GM12875 (cell line): ENCODE data around the gene MAGI1.
"Not testable (repeated sequence)": the region's sequence is repeated elsewhere in the genome, so short reads cannot be mapped to it uniquely, and the experiment has no call there.

Experiments
- H3K4me3 ChIP-seq: one replicate; pipeline ENCODE4 v1.5.1; 2011; ENCODE audit warnings: low read depth, low read length, control low read depth
- TF ChIP-seq, protein P1 (sequence below): IDR thresholded peaks from 2 replicates; pipeline ENCODE4 v1.5.1; 2011; ENCODE audit warnings: low read depth, mild to moderate bottlenecking, control low read depth, inconsistent platforms, low read length, moderate library complexity, borderline replicate concordance; ENCODE audit not compliant: insufficient read depth

The MAGI1 gene

DNA sequence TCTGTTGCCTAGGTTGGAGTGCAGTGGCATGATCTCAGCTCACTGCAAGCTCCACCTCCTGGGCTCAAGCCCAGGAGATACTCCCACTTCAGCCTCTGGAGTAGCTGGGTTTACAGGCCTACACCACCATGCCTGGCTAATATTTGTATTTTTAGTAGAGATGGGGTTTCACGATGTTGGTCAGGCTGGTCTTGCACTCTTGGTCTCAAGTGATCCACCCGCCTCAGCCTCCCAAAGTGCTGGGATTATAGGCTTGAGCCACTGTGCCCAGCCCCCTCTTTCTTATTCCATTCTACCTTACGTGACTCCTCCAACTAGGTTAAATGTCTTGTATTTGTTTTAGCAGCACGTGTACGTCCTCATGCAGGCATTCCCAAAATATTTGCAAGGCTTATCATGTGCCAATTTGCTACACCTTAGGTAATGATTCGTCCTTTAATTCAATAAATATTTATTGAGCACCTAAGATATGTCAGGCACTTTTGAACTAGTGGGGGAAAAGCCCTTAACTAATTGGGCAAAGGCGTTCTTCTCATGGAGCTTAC is 14.9 kb upstream of the MAGI1 start:
- H3K4me3 ChIP-seq: no peak overlapping the region

DNA sequence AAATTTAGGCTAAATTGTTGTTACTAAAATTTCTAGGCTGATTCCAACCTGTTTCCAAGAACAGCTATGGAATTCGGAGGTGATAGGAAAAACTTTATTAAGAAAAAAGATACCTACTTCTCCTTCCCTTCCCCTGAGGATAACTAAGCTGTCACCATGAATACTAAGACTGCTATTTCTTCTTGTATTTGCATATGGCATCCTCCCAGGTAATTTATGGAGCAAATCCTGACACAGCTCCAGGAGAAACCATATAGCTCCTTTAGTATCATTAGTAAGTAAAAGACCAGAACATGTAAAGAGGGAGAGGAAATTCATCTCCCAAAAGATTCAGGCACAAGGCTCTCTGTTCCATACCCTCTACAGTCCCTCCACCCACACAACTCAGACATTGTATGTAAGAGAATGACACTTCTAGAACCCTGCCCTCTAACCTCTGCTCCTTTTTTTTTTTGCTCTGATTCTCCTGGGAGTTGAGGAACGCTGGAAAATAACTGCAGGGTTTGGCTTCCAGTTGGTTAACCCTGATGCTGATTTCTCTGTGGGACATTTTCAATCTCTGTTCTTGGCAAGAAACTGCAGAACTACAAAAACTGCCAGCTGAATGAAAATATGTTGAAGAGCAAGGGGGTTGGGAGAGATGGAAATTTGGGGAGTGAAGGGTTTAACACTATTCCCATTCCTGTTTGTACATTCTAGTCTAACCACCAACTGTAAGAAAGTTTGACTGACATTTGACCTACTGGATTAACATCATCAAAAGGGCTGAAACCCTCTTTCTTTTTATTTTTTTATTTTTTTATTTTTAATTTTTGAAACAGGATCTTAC is 14.2 kb upstream of the MAGI1 start:
- no peak overlapping the region for H3K4me3 ChIP-seq
- TF ChIP-seq, protein P1, sequence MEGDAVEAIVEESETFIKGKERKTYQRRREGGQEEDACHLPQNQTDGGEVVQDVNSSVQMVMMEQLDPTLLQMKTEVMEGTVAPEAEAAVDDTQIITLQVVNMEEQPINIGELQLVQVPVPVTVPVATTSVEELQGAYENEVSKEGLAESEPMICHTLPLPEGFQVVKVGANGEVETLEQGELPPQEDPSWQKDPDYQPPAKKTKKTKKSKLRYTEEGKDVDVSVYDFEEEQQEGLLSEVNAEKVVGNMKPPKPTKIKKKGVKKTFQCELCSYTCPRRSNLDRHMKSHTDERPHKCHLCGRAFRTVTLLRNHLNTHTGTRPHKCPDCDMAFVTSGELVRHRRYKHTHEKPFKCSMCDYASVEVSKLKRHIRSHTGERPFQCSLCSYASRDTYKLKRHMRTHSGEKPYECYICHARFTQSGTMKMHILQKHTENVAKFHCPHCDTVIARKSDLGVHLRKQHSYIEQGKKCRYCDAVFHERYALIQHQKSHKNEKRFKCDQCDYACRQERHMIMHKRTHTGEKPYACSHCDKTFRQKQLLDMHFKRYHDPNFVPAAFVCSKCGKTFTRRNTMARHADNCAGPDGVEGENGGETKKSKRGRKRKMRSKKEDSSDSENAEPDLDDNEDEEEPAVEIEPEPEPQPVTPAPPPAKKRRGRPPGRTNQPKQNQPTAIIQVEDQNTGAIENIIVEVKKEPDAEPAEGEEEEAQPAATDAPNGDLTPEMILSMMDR: no peak

More for the DNA sequence above, 14.9 kb upstream of the MAGI1 start:
- TF ChIP-seq, protein P1: no peak

DNA sequence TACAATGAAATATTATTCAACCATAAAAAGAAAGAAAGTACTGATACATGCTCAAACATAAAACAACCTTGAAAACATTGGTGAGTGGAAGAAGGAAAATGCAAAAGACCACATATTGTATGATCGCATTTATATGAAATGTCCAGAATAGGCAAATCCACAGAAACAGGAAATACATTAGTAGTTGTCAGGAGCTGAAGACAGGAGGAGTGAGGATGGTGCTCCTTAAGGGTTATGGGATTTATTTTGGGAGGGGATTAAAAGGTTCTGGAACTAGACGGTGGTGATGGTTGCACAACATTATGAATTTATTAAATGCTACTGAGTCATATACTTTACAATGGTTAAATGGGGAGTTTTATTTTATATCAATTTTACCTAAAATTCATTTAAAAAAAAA is 12.1 kb upstream of the MAGI1 start:
- no peak overlapping the region for H3K4me3 ChIP-seq
- TF ChIP-seq, protein P1: no peak

DNA sequence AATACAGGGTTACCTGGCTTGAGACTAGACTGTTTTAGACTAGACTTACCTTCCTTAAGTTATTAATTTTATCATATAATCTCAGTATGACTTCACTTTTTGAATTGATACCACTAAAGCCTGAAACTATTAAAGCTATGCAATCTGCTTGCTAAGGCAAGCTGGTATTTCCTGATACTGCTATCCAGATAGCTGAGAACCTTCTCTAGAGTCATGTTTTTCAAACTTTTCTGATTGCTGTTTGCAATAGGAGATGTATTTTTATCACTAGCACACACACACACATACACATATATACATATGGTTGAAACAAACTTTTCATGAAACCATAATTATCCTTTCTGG is 9.3 kb upstream of the MAGI1 start:
- TF ChIP-seq, protein P1: no peak
- H3K4me3 ChIP-seq: no peak overlapping the region

DNA sequence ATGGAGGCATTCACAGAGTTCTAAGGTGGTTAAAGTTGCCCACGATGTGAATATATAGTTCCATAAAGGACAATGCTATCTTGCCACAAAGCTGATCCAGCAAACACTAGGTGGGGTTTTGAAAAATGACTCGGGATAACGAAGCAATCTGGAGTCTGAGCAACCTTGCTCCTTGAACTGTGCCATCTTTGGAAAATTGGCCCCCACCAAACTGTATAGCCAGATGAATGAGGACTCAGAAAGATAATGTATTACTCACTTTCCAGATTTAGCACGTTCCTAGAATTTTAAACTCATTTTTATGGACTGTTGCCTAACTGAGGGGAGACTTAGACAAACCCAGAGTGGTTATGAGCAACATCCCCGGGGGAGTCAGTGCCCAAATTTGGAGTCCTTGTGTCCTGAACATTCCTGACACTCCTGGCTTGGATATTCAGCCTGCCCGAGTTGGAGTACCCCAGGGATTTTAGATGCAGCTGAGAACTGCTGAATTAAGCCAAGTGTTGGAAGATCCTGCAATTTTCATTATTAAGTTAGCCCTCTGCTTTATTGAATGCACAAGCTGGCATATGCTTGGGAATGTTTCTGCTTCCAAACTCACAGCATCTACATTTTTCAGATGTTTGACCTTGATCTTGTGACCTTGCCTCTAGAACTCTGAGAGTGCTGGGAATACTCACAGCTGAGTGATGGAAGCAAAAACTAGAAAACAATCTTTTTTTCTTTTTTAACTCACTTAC is 8.8 kb upstream of the MAGI1 start:
- H3K4me3 ChIP-seq: no peak overlapping the region
- TF ChIP-seq, protein P1: no peak

DNA sequence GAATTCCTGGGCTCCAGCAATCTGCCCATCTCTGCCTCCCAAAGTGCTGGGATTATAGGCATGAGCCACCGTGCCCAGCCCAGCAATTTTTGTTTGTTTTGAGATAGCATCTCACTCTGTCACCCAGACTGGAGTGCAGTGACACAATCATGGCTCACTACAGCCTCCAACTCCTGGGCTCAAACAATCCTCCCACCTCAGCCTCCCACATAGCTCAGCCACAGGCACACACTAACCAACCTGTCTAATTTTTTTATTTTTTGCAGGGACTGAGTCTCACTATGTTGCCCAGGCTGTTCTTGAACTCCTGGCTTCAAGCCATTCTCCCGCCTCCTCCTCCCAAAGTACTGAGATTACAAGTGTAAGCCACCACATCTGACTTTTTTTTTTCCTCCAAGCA is 7.6 kb upstream of the MAGI1 start:
- H3K4me3 ChIP-seq: not testable (repeated sequence)

DNA sequence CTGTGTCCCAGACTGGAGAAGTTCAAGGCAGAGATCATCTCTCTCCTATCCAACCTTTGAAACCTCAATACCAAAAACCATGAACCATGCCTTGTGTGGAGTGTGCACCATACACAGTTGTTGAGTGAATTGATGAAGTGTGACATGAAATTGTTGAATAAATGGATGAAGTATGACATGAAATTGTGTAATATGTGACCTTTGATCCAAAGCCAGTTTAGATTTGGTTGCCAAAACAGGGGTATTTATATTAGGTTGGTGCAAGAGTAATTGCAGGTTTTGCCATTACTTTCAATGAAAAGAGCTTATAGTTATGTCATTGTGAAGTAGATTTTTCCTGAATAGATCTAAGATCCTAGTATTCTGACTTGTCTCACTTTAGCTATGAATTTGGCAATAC is 3.1 kb upstream of the MAGI1 start:
- TF ChIP-seq, protein P1: no peak
- no peak overlapping the region for H3K4me3 ChIP-seq
